Thyroid gland (tissue), 4 donors: Measurements from ENCODE around the gene FGF18. TPM values are rescaled to one million over a fixed set of nuclear protein-coding genes. Genes with fewer than 3 reads are reported as not detected.

Experiments
- DNase-seq, 2 donors: peaks; one replicate each; pipeline ENCODE4 v3.0.0-alpha.2; 2019
- H3K27ac ChIP-seq, 3 donors: fragments of 200-600 bp; sonication (generic); 1 replicate in 2 of 3; 2 replicates in 1 of 3; pipeline ENCODE4 v1.5.1; 2016 to 2019; ENCODE audit warnings: mild to moderate bottlenecking in 1 of 3, moderate library complexity in 1 of 3
- H3K27me3 ChIP-seq: fragments of 200-600 bp; sonication (generic); one replicate; pipeline ENCODE4 v1.5.1; 2019
- H3K36me3 ChIP-seq, 2 donors: fragments of 200-600 bp; sonication (generic); one replicate each; pipeline ENCODE4 v1.5.1; 2016 to 2019
- H3K4me1 ChIP-seq, 2 donors: fragments of 200-600 bp; sonication (generic); one replicate each; pipeline ENCODE4 v1.5.1; 2017 to 2019
- H3K4me3 ChIP-seq, 3 donors: fragments of 200-600 bp; sonication (generic); replicated peaks in 1 of 3; 1 replicate in 2 of 3; 2 replicates in 1 of 3; pipeline ENCODE4 v1.5.1; 2016; ENCODE audit warnings: mild to moderate bottlenecking in 1 of 3
- H3K9me3 ChIP-seq: fragments of 200-600 bp; sonication (generic); one replicate; pipeline ENCODE4 v1.5.1; 2017
- POLR2A ChIP-seq, 2 donors: fragments of 450-650 bp; IDR thresholded peaks; one replicate each; pipeline ENCODE4 v1.6.1; 2017; ENCODE audit warnings: antibody characterized with exemption in 2 of 2, mild to moderate bottlenecking in 2 of 2, moderate library complexity in 1 of 2
- WGBS, 2 donors: methylation state at CpG; one replicate each; pipeline ENCODE4 v1.1.5; 2017; 5-methylcytosine and 5-hydroxymethylcytosine counted together
- intact Hi-C: fragments of 100-400 bp; cut with DNase I; formaldehyde crosslinking; loops from one replicate; pipeline ENCODE4 v1.15.1; 2023
- microRNA-seq: library from miRNA; unstranded; fragments of <30 nt; microRNA quantifications from one replicate; pipeline ENCODE4, GENCODE V29; 2016
- small RNA-seq: library from RNA; depleted of rRNA; stranded (forward); fragments of <200 nt; gene quantifications from one replicate; pipeline ENCODE3, GENCODE V24; 2016
- total RNA-seq, 4 donors: library from RNA; depleted of rRNA; stranded (reverse); fragments of >200 nt; gene quantifications; one replicate each; pipeline ENCODE4 v1.2.3, GENCODE V29; 2016
- TF ChIP-seq, protein P1 (sequence below), 6 experiments: fragments of 200-600 bp in 3 of 6; fragments of 450-650 bp in 3 of 6; sonication (generic) in 3 of 6; IDR thresholded peaks; one replicate each; pipeline ENCODE4 v1.5.1; 2016 to 2019; ENCODE audit warnings: antibody characterized with exemption in 6 of 6, mild to moderate bottlenecking in 2 of 6, inconsistent platforms in 1 of 6, moderate library complexity in 1 of 6

The FGF18 gene
- total RNA-seq, 4 donors from 2014 or later, result 0.67 to 1.4 (median 1.0) TPM; not detected in 1

GRCh38 chr5:171498166-171498565 lies 78.7 kb downstream of the FGF18 start:
- WGBS, 2 donors, result 57 to 67% methylated on average over 4 to 6 of the region's 6 CpGs

DNA sequence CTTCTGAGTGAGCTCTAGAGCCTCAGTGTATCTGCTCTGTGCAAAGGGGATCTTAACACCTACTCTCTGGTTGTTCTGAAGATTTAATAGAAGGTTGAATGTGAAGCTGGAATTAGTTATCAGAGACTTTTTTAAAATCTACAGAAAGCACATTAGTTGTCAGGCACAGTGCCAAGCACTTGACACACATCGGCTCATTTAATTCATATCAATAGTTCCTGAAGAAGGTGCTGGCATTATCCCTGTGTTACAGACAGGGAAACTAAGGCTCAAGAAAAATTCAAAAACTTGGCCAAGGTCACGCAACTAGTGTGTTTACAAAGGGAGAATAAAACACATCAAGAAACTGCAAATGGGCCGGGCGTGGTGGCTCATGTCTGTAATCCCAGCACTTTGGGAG lies 80.2 kb downstream of the FGF18 start:
- DNase-seq, result no peak
- H3K27me3 ChIP-seq, result no peaks in the 10 kb centered on the region
- no peak overlapping the region for H3K4me3 ChIP-seq
- peaks cover 0 to 5% of the 10 kb centered on the region in 2 donors for H3K4me1 ChIP-seq
- TF ChIP-seq, protein P1, sequence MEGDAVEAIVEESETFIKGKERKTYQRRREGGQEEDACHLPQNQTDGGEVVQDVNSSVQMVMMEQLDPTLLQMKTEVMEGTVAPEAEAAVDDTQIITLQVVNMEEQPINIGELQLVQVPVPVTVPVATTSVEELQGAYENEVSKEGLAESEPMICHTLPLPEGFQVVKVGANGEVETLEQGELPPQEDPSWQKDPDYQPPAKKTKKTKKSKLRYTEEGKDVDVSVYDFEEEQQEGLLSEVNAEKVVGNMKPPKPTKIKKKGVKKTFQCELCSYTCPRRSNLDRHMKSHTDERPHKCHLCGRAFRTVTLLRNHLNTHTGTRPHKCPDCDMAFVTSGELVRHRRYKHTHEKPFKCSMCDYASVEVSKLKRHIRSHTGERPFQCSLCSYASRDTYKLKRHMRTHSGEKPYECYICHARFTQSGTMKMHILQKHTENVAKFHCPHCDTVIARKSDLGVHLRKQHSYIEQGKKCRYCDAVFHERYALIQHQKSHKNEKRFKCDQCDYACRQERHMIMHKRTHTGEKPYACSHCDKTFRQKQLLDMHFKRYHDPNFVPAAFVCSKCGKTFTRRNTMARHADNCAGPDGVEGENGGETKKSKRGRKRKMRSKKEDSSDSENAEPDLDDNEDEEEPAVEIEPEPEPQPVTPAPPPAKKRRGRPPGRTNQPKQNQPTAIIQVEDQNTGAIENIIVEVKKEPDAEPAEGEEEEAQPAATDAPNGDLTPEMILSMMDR (IDR thresholded peaks at IDR 0.05), result no peak
- no peak for TF ChIP-seq POLR2A (IDR thresholded peaks at IDR 0.05)
- H3K9me3 ChIP-seq, result no peaks in the 10 kb centered on the region
- WGBS, 2 donors, result 83 to 86% methylated on average over 4 of the region's 4 CpGs
- no peak overlapping the region for H3K27ac ChIP-seq
- intact Hi-C loops, result no loop called here
- H3K36me3 ChIP-seq, result no peaks in the 10 kb centered on the region

More at GRCh38 chr5:171498166-171498565, 78.7 kb downstream of the FGF18 start:
- Histone ChIP-seq H3K27ac (no peak overlapping the region), H3K4me3 (no peak overlapping the region), H3K27me3 (no peaks in the 10 kb centered on the region), H3K36me3 (no peaks in the 10 kb centered on the region), H3K9me3 (no peaks in the 10 kb centered on the region), H3K4me1 (peaks cover 0 to 16% of the 10 kb centered on the region in 2 donors)
- DNase-seq, result no peak
- intact Hi-C loops, result no loop called here
- TF ChIP-seq, protein P1 (IDR thresholded peaks at IDR 0.05), result no peak
- no peak for TF ChIP-seq POLR2A (IDR thresholded peaks at IDR 0.05)

GRCh38 chr5:171505473-171506043 lies 86.1 kb downstream of the FGF18 start:
- H3K27me3 ChIP-seq, result no peaks in the 10 kb centered on the region
- H3K27ac ChIP-seq, result no peak overlapping the region
- no peaks in the 10 kb centered on the region for H3K4me1 ChIP-seq
- no peaks in the 10 kb centered on the region for H3K9me3 ChIP-seq
- H3K4me3 ChIP-seq, result no peak overlapping the region
- DNase-seq, result no peak
- TF ChIP-seq POLR2A (IDR thresholded peaks at IDR 0.05), result no peak
- TF ChIP-seq, protein P1 (IDR thresholded peaks at IDR 0.05), result no peak
- 87 to 95% methylated on average over 7 of the region's 7 CpGs for WGBS, 2 donors
- intact Hi-C loops, result no loop called here
- no peaks in the 10 kb centered on the region for H3K36me3 ChIP-seq

- WGBS, 2 donors, result 91% methylated on average over 3 of the region's 3 CpGs
- no peak for TF ChIP-seq POLR2A (IDR thresholded peaks at IDR 0.05)
- TF ChIP-seq, protein P1 (IDR thresholded peaks at IDR 0.05), result no peak
- Histone ChIP-seq H3K4me3 (no peak overlapping the region), H3K27me3 (no peaks in the 10 kb centered on the region), H3K36me3 (no peaks in the 10 kb centered on the region), H3K4me1 (no peaks in the 10 kb centered on the region), H3K27ac (no peak overlapping the region), H3K9me3 (no peaks in the 10 kb centered on the region)
- DNase-seq, result no peak
- intact Hi-C loops, result no loop called here
Observed at GRCh38 chr5:171506951-171507350, 87.5 kb downstream of the FGF18 start.

Small RNA genes lying within 50 kb of the gene (microRNA-seq; reads per million reads assigned to microRNA genes)
- not detected for gene MIR3912

Small RNA genes lying within 50 kb of the gene (small RNA-seq; reads per million reads assigned to genes)
- not detected for gene MIR3912

Other genes with a start within 250 kb of the FGF18 start
- not detected for gene TLX3, start 110.4 kb upstream of the FGF18 start, total RNA-seq
- 100 to 1,000 TPM; 455 to 777 (median 561) TPM for gene NPM1, start 31.8 kb upstream of the FGF18 start, total RNA-seq